ENCODE results near the gene CCPG1. TPM values are rescaled to one million over a fixed set of nuclear protein-coding genes. Genes with fewer than 3 reads are reported as not detected.

Gene CCPG1
- total RNA-seq, 2 donors from 2014 or later = 40.7 to 63.5 TPM

DNA sequence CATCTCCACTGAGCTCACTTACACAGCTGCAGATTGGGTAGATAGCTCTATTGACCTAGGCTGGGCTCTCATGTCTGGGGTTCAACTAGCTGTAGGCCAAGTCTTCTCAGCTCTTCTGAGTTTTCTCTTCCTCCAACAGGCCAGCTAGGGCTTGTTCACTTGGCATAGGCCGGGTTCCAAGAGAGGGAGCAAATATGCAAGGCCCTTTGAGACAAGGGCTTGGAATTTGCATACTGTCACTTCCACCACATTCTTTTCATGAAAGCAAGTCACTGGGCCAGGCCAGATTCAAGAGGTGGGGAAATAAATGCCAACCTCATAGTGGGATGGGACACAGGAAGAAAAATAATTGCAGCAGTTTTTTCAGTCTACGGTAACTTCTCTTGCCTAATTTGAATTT is 64.0 kb downstream of the CCPG1 start:
- peak; percentile 78 for DNase-seq
- H3K4me1 Mint-ChIP-seq = peaks cover 10% of the 10 kb centered on the region
- Histone ChIP-seq H3K36me3 (ENCODE audit: control insufficient read depth, insufficient read depth, low read length) (no peaks in the 10 kb centered on the region), H3K27me3 (ENCODE audit: control insufficient read depth, insufficient read depth, low read length, poor library complexity, severe bottlenecking) (no peaks in the 10 kb centered on the region), H3K4me3 (ENCODE audit: low read length) (no peak overlapping the region), H3K4me1 (ENCODE audit: control insufficient read depth, insufficient read depth, low read length) (no peaks in the 10 kb centered on the region), H3K9me3 (ENCODE audit: control insufficient read depth, low read length) (no peaks in the 10 kb centered on the region), H3K27ac (ENCODE audit: low read depth, low read length) (no peak overlapping the region), H3K9ac (ENCODE audit: extremely low read depth, low read length, poor library complexity, severe bottlenecking) (no peak overlapping the region)
- H3K4me3 Mint-ChIP-seq = no peak overlapping the region
- peak overlapping the region; percentile 76 for H3K27ac Mint-ChIP-seq
- H3K9me3 Mint-ChIP-seq = no peaks in the 10 kb centered on the region
- H3K36me3 Mint-ChIP-seq (ENCODE audit: low read depth) = peaks cover 21% of the 10 kb centered on the region
- TF ChIP-seq, protein P1, sequence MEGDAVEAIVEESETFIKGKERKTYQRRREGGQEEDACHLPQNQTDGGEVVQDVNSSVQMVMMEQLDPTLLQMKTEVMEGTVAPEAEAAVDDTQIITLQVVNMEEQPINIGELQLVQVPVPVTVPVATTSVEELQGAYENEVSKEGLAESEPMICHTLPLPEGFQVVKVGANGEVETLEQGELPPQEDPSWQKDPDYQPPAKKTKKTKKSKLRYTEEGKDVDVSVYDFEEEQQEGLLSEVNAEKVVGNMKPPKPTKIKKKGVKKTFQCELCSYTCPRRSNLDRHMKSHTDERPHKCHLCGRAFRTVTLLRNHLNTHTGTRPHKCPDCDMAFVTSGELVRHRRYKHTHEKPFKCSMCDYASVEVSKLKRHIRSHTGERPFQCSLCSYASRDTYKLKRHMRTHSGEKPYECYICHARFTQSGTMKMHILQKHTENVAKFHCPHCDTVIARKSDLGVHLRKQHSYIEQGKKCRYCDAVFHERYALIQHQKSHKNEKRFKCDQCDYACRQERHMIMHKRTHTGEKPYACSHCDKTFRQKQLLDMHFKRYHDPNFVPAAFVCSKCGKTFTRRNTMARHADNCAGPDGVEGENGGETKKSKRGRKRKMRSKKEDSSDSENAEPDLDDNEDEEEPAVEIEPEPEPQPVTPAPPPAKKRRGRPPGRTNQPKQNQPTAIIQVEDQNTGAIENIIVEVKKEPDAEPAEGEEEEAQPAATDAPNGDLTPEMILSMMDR (conservative IDR thresholded peaks at IDR 0.05) = no peak
- 92% methylated on average over 2 of the region's 2 CpGs; no CpG with 5 or more reads in 1 of the 2 experiments for WGBS, 2 experiments (ENCODE audit: insufficient coverage in 1 of 2, insufficient read length in 1 of 2)
- H3K27me3 Mint-ChIP-seq (ENCODE audit: insufficient read depth) = no peaks in the 10 kb centered on the region

DNA sequence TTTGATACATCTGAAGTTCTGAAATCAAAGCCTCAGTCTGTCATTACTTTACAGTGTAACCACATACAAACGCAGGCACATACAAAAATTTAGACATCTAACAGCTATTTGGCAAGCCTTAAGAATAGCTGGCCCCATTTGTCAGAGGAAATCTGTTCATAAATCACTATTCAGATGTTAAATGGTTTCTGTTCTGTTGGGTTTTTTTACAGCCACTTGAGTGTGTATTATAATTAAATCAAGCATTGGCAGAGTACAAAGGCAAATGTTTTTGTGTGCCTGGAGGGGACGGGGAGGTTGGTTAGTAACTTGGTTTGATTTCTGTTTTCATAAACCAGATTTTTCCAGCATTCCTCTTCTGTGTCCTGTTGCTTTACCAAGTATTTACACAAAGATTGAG is 65.0 kb downstream of the CCPG1 start:
- H3K9ac ChIP-seq (ENCODE audit: extremely low read depth, low read length, poor library complexity, severe bottlenecking) = no peak overlapping the region
- no peaks in the 10 kb centered on the region for H3K9me3 Mint-ChIP-seq
- H3K4me3 Mint-ChIP-seq = no peak overlapping the region
- no peaks in the 10 kb centered on the region for H3K27me3 Mint-ChIP-seq (ENCODE audit: insufficient read depth)
- no peaks in the 10 kb centered on the region for H3K9me3 ChIP-seq (ENCODE audit: control insufficient read depth, low read length)
- WGBS, 2 experiments (ENCODE audit: insufficient coverage in 1 of 2, insufficient read length in 1 of 2) = 82 to 86% methylated on average over 1 to 2 of the region's 2 CpGs
- no peaks in the 10 kb centered on the region for H3K36me3 ChIP-seq (ENCODE audit: control insufficient read depth, insufficient read depth, low read length)
- H3K27ac Mint-ChIP-seq = no peak overlapping the region
- peaks cover 10% of the 10 kb centered on the region for H3K4me1 Mint-ChIP-seq
- no peaks in the 10 kb centered on the region for H3K4me1 ChIP-seq (ENCODE audit: control insufficient read depth, insufficient read depth, low read length)
- no peak overlapping the region for H3K4me3 ChIP-seq (ENCODE audit: low read length)
- TF ChIP-seq, protein P1 (conservative IDR thresholded peaks at IDR 0.05) = no peak
- peaks cover 17% of the 10 kb centered on the region for H3K36me3 Mint-ChIP-seq (ENCODE audit: low read depth)
- DNase-seq = no peak
- no peaks in the 10 kb centered on the region for H3K27me3 ChIP-seq (ENCODE audit: control insufficient read depth, insufficient read depth, low read length, poor library complexity, severe bottlenecking)
- no peak overlapping the region for H3K27ac ChIP-seq (ENCODE audit: low read depth, low read length)

DNA sequence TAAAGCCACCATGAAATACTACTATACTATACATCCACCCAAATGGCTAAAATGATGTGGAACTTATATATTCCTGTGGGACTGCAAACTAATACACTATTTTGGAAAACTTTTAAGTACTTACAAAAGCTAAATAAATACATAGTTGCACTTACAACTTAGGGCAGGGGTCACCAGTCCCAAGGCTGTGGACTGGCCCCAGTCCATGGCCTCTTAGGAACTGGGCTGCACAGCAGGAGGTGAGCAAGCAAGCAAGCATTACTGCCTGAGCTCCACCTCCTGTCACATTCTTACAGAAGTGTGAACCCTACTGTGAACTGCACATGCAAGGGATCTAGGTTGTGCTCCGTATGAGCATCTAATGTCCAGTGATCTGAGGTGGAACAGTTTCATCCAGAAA is 71.0 kb downstream of the CCPG1 start:
- H3K36me3 ChIP-seq (ENCODE audit: control insufficient read depth, insufficient read depth, low read length) = no peaks in the 10 kb centered on the region
- 78% methylated on average over 1 of the region's 1 CpG; no CpG with 5 or more reads in 1 of the 2 experiments for WGBS, 2 experiments (ENCODE audit: insufficient coverage in 1 of 2, insufficient read length in 1 of 2)
- peaks cover 7% of the 10 kb centered on the region for H3K4me1 Mint-ChIP-seq
- no peak overlapping the region for H3K27ac Mint-ChIP-seq
- DNase-seq = peak; percentile 64
- H3K4me3 Mint-ChIP-seq = no peak overlapping the region
- H3K36me3 Mint-ChIP-seq (ENCODE audit: low read depth) = peaks cover 9% of the 10 kb centered on the region
- no peaks in the 10 kb centered on the region for H3K4me1 ChIP-seq (ENCODE audit: control insufficient read depth, insufficient read depth, low read length)
- H3K27me3 ChIP-seq (ENCODE audit: control insufficient read depth, insufficient read depth, low read length, poor library complexity, severe bottlenecking) = no peaks in the 10 kb centered on the region
- no peak overlapping the region for H3K27ac ChIP-seq (ENCODE audit: low read depth, low read length)
- no peaks in the 10 kb centered on the region for H3K9me3 Mint-ChIP-seq
- no peak overlapping the region for H3K4me3 ChIP-seq (ENCODE audit: low read length)
- H3K9ac ChIP-seq (ENCODE audit: extremely low read depth, low read length, poor library complexity, severe bottlenecking) = no peak overlapping the region
- no peaks in the 10 kb centered on the region for H3K9me3 ChIP-seq (ENCODE audit: control insufficient read depth, low read length)
- no peaks in the 10 kb centered on the region for H3K27me3 Mint-ChIP-seq (ENCODE audit: insufficient read depth)
- TF ChIP-seq, protein P1 (conservative IDR thresholded peaks at IDR 0.05) = no peak
